GM23338 (cell line): ENCODE measurements around the gene NDE1. TPM values are rescaled to one million over a fixed set of nuclear protein-coding genes. Genes with fewer than 3 reads are reported as not detected.

Experiments used
- ATAC-seq: fragments of 200-7000 bp; cut with Tn5 transposase; 3 replicates; pipeline ENCODE4 v1.9.1; 2020
- DNase-seq: peaks from one replicate; pipeline ENCODE4 v3.0.0-alpha.2; 2015; ENCODE audit warnings: low spot score
- H2AFZ ChIP-seq: fragments of 200-600 bp; sonication (generic); 2 replicates; pipeline ENCODE4 v1.8.0; 2016; ENCODE audit warnings: antibody characterized with exemption, mild to moderate bottlenecking, moderate library complexity
- H3F3A ChIP-seq: fragments of 200-600 bp; sonication (generic); replicated peaks from 2 replicates; pipeline ENCODE4 v1.8.0; 2017; ENCODE audit warnings: antibody characterized with exemption, mixed run types, low read depth
- H3K27ac ChIP-seq: fragments of 200-600 bp; sonication (generic); 2 replicates; pipeline ENCODE4 v1.6.1; 2016; ENCODE audit warnings: low read depth
- H3K27me3 ChIP-seq: fragments of 200-600 bp; sonication (generic); 2 replicates; pipeline ENCODE4 v1.8.0; 2016; ENCODE audit warnings: mild to moderate bottlenecking, mixed run types, moderate library complexity; ENCODE audit not compliant: insufficient read depth
- H3K36me3 ChIP-seq: fragments of 200-600 bp; sonication (generic); 2 replicates; pipeline ENCODE4 v1.8.0; 2016; ENCODE audit warnings: mild to moderate bottlenecking; ENCODE audit not compliant: insufficient read depth
- H3K4me1 ChIP-seq: fragments of 200-600 bp; sonication (generic); 2 replicates; pipeline ENCODE4 v1.8.0; 2016; ENCODE audit warnings: mild to moderate bottlenecking, moderate library complexity; ENCODE audit not compliant: insufficient read depth
- H3K4me2 ChIP-seq: fragments of 200-600 bp; sonication (generic); 2 replicates; pipeline ENCODE4 v1.7.1; 2017; ENCODE audit warnings: mixed run types
- H3K4me3 ChIP-seq: fragments of 200-600 bp; sonication (generic); 2 replicates; pipeline ENCODE4 v1.6.1; 2016; ENCODE audit warnings: mixed run types
- H3K79me2 ChIP-seq: fragments of 200-600 bp; sonication (generic); replicated peaks from 2 replicates; pipeline ENCODE4 v1.8.0; 2017; ENCODE audit warnings: mild to moderate bottlenecking; ENCODE audit not compliant: insufficient read depth
- H3K9me2 ChIP-seq: fragments of 200-600 bp; sonication (generic); 2 replicates; pipeline ENCODE4 v1.8.0; 2017; ENCODE audit not compliant: insufficient read depth
- H4K20me1 ChIP-seq: fragments of 200-600 bp; sonication (generic); replicated peaks from 2 replicates; pipeline ENCODE4 v1.8.0; 2017; ENCODE audit warnings: mild to moderate bottlenecking; ENCODE audit not compliant: insufficient read depth
- H3K27ac Mint-ChIP-seq: 2 replicates; pipeline ENCODE4 v1.8.0; 2020; ENCODE audit warnings: inconsistent platforms, mild to moderate bottlenecking, moderate library complexity, mixed read lengths
- H3K27me3 Mint-ChIP-seq: 3 replicates; pipeline ENCODE4 v1.8.0; 2022; ENCODE audit warnings: low read depth, mild to moderate bottlenecking, moderate library complexity, mixed read lengths, inconsistent platforms; ENCODE audit not compliant: insufficient read depth, poor library complexity
- H3K36me3 Mint-ChIP-seq: 3 replicates; pipeline ENCODE4 v1.8.0; 2021; ENCODE audit warnings: low read depth, mild to moderate bottlenecking, inconsistent platforms, moderate library complexity, mixed read lengths
- H3K4me1 Mint-ChIP-seq: 3 replicates; pipeline ENCODE4 v1.8.0; 2020; ENCODE audit warnings: mild to moderate bottlenecking, inconsistent platforms, mixed read lengths
- H3K4me3 Mint-ChIP-seq: 3 replicates; pipeline ENCODE4 v1.8.0; 2021; ENCODE audit warnings: moderate library complexity, mild to moderate bottlenecking, inconsistent platforms, mixed read lengths
- H3K9me3 Mint-ChIP-seq: 3 replicates; pipeline ENCODE4 v1.8.0; 2020; ENCODE audit warnings: moderate library complexity, mild to moderate bottlenecking, inconsistent platforms, mixed read lengths
- CREB1 ChIP-seq: fragments of 250-450 bp; sonication (Bioruptor Pico); IDR thresholded peaks from 2 replicates; pipeline ENCODE4 v1.5.0; 2020; ENCODE audit warnings: low read depth, mild to moderate bottlenecking, moderate library complexity
- CTCF ChIP-seq, 2 experiments: fragments of 200-600 bp in 1 of 2; sonication (generic) in 1 of 2; conservative IDR thresholded peaks; 2 replicates each; pipeline versions ENCODE4 v1.5.1 to v1.6.1; 2016 to 2017; ENCODE audit warnings: antibody characterized with exemption in 2 of 2, low read depth in 2 of 2, mild to moderate bottlenecking in 2 of 2, moderate library complexity in 1 of 2
- EZH2 ChIP-seq: fragments of 200-600 bp; sonication (generic); IDR thresholded peaks from one replicate; pipeline ENCODE4 v1.8.0; 2017; ENCODE audit warnings: antibody characterized with exemption, mild to moderate bottlenecking, low read depth; ENCODE audit not compliant: unreplicated experiment
- JUNB ChIP-seq: IDR thresholded peaks from one replicate; pipeline ENCODE4 v1.6.1; 2016; ENCODE audit warnings: antibody characterized with exemption; ENCODE audit not compliant: unreplicated experiment
- NANOG ChIP-seq: IDR thresholded peaks from 2 replicates; pipeline ENCODE4 v1.6.1; 2016; ENCODE audit warnings: antibody characterized with exemption, borderline replicate concordance
- STAT1 ChIP-seq: IDR thresholded peaks from one replicate; pipeline ENCODE4 v1.6.1; 2016; ENCODE audit warnings: antibody characterized with exemption; ENCODE audit not compliant: unreplicated experiment
- ZNF114 ChIP-seq: fragments of 250-450 bp; sonication (Bioruptor Pico); IDR thresholded peaks from 2 replicates; pipeline ENCODE4 v1.5.0; 2020; ENCODE audit warnings: mild to moderate bottlenecking, moderate library complexity
- ZNF331 ChIP-seq: fragments of 250-450 bp; sonication (Bioruptor Pico); IDR thresholded peaks from 2 replicates; pipeline ENCODE4 v1.5.0; 2020; ENCODE audit warnings: low read depth, mild to moderate bottlenecking, moderate library complexity
- ZNF462 ChIP-seq: fragments of 250-450 bp; sonication (Bioruptor Pico); IDR thresholded peaks from 2 replicates; pipeline ENCODE4 v1.5.0; 2020; ENCODE audit warnings: mild to moderate bottlenecking, moderate library complexity
- polyA plus RNA-seq: library from polyadenylated mRNA; unstranded; fragments of >200 nt; fragmentation: Nextera tagmentation; extraction: Ambion mirVana; gene quantifications from 2 replicates; pipeline ENCODE4 v1.2.1, GENCODE V29; 2016
- total RNA-seq: library from RNA; depleted of rRNA; stranded (reverse); fragments of >200 nt; shearing (Covaris generic); gene quantifications from 2 replicates; pipeline ENCODE4 v1.2.3, GENCODE V29; 2014
- TF ChIP-seq, protein P1 (sequence below): IDR thresholded peaks from 2 replicates; pipeline ENCODE4 v1.6.1; 2016; ENCODE audit warnings: antibody characterized with exemption
- TF ChIP-seq, protein P2 (sequence below): IDR thresholded peaks from one replicate; pipeline ENCODE4 v1.6.1; 2018; ENCODE audit warnings: antibody characterized with exemption; ENCODE audit not compliant: unreplicated experiment

Gene NDE1
- total and polyA plus RNA-seq, 2 experiments from 2014 or later, result 13.0 to 22.9 TPM

DNA sequence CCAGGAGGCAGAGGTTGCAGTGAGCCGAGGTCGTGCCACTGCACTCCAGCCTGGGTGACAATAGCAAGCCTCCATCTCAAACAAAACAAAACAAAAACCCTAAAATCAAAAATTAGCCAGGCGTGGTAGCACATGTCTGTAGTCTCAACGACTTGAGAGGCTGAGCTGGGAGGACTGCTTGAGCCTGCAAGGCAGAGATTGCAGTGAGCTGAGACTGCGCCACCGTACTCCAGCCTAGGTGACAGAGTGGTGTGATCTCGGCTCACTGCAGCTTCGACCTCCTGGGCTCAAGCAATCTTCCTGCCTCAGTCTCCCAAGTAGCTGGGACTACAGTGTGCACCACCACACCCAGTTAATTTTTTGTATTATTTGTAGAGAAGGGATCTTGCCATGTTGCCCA, 119.2 kb downstream of the NDE1 start:
- Mint-ChIP-seq H3K9me3 (no peaks in the 10 kb centered on the region), H3K27ac (no peak overlapping the region), H3K4me1 (no peaks in the 10 kb centered on the region)

More for the DNA sequence above, 119.2 kb downstream of the NDE1 start:
- Histone ChIP-seq H3K27ac (no peak overlapping the region), H4K20me1 (no peaks in the 10 kb centered on the region), H2AFZ (no peak overlapping the region), H3K4me1 (no peaks in the 10 kb centered on the region), H3K36me3 (no peaks in the 10 kb centered on the region), H3K79me2 (no peaks in the 10 kb centered on the region), H3K4me3 (no peak overlapping the region), H3K27me3 (no peaks in the 10 kb centered on the region), H3K4me2 (no peak overlapping the region), H3K9me2 (no peaks in the 10 kb centered on the region), H3F3A (no peaks in the 10 kb centered on the region)
- TF ChIP-seq CREB1 (no peak), STAT1 (no peak), ZNF462 (no peak), NANOG (no peak), CTCF (conservative IDR thresholded peaks at IDR 0.05; ENCODE audit: low read depth in 2 of 2) (no peak), EZH2 (no peak), JUNB (no peak), ZNF331 (CRISPR knock-in tag) (no peak), ZNF114 (CRISPR knock-in tag) (no peak)
- TF ChIP-seq, protein P1, sequence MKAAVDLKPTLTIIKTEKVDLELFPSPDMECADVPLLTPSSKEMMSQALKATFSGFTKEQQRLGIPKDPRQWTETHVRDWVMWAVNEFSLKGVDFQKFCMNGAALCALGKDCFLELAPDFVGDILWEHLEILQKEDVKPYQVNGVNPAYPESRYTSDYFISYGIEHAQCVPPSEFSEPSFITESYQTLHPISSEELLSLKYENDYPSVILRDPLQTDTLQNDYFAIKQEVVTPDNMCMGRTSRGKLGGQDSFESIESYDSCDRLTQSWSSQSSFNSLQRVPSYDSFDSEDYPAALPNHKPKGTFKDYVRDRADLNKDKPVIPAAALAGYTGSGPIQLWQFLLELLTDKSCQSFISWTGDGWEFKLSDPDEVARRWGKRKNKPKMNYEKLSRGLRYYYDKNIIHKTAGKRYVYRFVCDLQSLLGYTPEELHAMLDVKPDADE, result no peak
- TF ChIP-seq, protein P2, sequence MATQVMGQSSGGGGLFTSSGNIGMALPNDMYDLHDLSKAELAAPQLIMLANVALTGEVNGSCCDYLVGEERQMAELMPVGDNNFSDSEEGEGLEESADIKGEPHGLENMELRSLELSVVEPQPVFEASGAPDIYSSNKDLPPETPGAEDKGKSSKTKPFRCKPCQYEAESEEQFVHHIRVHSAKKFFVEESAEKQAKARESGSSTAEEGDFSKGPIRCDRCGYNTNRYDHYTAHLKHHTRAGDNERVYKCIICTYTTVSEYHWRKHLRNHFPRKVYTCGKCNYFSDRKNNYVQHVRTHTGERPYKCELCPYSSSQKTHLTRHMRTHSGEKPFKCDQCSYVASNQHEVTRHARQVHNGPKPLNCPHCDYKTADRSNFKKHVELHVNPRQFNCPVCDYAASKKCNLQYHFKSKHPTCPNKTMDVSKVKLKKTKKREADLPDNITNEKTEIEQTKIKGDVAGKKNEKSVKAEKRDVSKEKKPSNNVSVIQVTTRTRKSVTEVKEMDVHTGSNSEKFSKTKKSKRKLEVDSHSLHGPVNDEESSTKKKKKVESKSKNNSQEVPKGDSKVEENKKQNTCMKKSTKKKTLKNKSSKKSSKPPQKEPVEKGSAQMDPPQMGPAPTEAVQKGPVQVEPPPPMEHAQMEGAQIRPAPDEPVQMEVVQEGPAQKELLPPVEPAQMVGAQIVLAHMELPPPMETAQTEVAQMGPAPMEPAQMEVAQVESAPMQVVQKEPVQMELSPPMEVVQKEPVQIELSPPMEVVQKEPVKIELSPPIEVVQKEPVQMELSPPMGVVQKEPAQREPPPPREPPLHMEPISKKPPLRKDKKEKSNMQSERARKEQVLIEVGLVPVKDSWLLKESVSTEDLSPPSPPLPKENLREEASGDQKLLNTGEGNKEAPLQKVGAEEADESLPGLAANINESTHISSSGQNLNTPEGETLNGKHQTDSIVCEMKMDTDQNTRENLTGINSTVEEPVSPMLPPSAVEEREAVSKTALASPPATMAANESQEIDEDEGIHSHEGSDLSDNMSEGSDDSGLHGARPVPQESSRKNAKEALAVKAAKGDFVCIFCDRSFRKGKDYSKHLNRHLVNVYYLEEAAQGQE, result no peak
- Mint-ChIP-seq H3K36me3 (no peaks in the 10 kb centered on the region), H3K4me3 (no peak overlapping the region), H3K27me3 (peaks cover 4% of the 10 kb centered on the region)
- ATAC-seq (no peak), DNase-seq (no peak)
